KOPT-K1 (cell line): ENCODE measurements around the gene CRTC3.
"Not testable (repeated sequence)": the region's sequence is repeated elsewhere in the genome, so short reads cannot be mapped to it uniquely, and the experiment has no call there.

Experiments used
- H3K27ac ChIP-seq: fragments of 200-600 bp; sonication (generic); 2 replicates; pipeline ENCODE4 v1.5.1; 2016; ENCODE audit warnings: antibody characterized with exemption, mild to moderate bottlenecking, low read depth, low read length; ENCODE audit not compliant: poor library complexity, severe bottlenecking
- H3K36me3 ChIP-seq: fragments of 200-600 bp; sonication (generic); 2 replicates; pipeline ENCODE4 v1.5.1; 2017; ENCODE audit warnings: antibody characterized with exemption, mild to moderate bottlenecking, low read length, moderate library complexity; ENCODE audit not compliant: insufficient read depth
- H3K9me3 ChIP-seq: fragments of 200-600 bp; sonication (generic); 2 replicates; pipeline ENCODE4 v1.5.1; 2017; ENCODE audit warnings: antibody characterized with exemption, low read length, mild to moderate bottlenecking; ENCODE audit not compliant: insufficient read depth, poor library complexity, severe bottlenecking

The CRTC3 gene

DNA sequence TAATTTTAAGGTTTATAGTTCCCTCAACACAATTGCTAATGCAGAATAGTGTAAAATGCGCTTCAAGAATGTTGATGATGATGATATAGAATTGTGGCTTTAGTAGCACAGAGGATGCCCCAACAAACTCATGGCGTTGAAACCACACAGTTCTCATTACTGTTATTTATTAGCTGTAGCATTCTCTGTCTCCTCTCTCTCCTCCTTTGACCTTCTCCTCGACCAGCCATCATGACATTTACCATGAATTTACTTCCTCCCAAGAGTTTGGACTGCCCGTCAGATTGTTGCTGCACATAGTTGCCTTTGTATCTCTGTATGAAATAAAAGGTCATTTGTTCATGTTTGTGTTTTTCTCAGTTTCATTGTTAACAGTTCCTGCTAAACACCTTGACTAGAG, 27.8 kb upstream of the CRTC3 start:
- no peak overlapping the region for H3K27ac ChIP-seq
- peaks cover 54% of the 10 kb centered on the region for H3K36me3 ChIP-seq

DNA sequence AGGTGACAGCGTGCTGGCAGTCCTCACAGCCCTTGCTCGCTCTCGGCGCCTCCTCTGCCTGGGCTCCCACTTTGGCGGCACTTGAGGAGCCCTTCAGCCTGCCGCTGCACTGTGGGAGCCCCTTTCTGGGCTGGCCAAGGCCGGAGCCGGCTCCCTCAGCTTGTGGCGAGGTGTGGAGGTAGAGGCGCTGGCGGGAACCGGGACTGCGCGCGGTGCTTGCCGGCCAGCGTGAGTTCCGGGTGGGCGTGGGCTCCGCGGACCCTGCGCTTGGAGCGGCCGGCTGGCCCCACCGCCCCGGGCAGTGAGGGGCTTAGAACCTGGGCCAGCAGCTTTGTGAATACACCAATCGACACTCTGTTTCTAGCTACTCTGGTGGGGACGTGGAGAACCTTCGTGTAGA, 18.9 kb upstream of the CRTC3 start:
- not testable (repeated sequence) for H3K27ac ChIP-seq, H3K36me3 ChIP-seq

More for the DNA sequence above, 27.8 kb upstream of the CRTC3 start:
- H3K9me3 ChIP-seq, result no peaks in the 10 kb centered on the region

DNA sequence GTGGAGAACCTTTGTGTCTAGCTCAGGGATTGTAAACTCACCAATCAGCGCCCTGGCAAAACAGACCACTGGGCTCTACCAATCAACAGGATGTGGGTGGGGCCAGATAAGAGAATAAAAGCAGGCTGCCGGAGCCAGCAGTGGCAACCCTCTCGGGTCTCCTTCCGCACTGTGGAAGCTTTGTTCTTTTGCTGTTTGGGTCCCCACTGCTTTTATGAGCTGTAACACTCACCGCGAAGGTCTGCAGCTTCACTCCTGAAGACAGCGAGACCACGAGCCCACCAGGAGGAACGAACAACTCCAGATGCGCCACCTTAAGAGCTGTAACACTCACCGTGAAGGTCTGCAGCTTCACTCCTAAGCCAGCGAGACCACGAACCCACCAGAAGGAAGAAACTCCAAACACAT, 18.5 kb upstream of the CRTC3 start:
- not testable (repeated sequence) for H3K36me3 ChIP-seq, H3K9me3 ChIP-seq, H3K27ac ChIP-seq

More for the DNA sequence above, 18.9 kb upstream of the CRTC3 start:
- not testable (repeated sequence) for H3K9me3 ChIP-seq

DNA sequence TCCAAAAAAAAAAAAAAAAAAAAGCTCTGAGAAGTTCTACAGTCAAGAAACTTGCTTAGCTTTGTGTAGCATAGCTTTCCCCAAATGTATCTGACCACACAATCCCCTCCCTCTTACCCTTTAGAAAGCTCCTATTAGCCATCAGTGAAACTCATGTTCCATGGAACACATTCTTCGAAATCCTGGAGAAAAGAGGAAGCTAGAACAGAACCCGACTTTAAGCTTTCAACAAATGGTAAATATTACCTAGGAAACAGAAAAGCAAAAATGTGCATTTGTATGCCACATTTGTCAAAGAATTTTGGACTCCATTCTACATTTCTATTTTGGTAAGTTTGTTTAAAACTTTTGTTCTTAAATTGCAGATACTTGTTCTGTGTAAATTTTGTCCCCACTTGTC, 17.4 kb upstream of the CRTC3 start:
- Histone ChIP-seq H3K36me3 (no peaks in the 10 kb centered on the region), H3K27ac (no peak overlapping the region), H3K9me3 (peaks cover 9% of the 10 kb centered on the region)

DNA sequence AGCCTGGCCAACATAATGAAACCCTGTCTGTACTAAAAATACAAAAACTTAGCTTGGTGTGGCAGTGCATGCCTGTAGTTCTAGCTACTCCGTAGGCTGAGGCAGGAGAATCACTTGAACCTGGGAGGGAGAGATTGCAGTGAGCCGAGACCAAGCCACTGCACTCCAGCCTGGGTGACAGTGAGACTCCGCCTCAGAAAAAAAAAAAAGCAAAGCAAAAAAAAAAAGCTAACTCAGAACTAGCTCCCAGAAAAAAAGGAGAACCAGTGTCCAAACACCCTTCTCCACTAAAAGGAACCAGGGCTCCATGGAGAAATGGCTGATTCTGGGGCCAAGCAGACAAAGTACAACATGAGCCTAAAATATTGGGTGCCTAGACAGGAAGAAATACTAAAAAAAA, 16.7 kb upstream of the CRTC3 start:
- Histone ChIP-seq H3K27ac (no peak overlapping the region), H3K36me3 (no peaks in the 10 kb centered on the region), H3K9me3 (peaks cover 9% of the 10 kb centered on the region)

DNA sequence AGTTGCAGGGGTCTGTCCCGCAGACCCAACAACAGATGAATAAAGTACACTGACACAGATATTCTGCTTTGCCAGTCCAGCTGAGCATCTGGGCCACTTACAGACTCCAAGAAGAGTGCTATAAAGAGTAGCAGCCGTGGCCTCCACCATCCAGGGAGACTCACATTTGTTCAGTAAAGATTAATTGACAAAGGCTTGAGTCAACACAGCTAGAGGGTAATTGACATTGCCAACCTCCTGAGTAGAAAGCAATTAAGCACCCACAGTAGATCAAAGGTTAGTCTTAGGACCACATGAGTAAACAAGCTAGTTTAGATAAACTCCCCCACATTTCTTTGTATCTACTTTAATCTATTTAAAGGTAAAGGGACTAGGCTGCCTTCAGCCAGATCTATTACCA, 16.3 kb upstream of the CRTC3 start:
- no peak overlapping the region for H3K27ac ChIP-seq
- H3K36me3 ChIP-seq, result no peaks in the 10 kb centered on the region
- H3K9me3 ChIP-seq, result peaks cover 9% of the 10 kb centered on the region

DNA sequence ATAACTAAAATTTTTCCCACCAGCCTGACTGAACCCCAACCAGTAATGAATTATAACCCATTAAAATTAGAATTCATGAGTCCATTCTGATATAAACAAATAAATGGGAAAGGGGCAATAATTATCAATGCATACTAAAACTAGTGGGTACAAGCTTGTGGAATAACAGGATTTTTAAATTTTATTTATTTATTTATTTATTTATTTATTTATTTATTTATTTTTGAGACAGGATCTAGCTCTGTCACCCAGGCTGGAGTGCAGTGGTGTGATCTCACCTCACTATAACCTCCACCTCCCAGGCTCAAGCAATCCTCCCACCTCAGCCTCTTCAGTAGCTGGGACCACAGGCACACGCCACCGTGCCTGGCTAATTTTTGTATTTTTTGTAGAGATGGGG, 15.8 kb upstream of the CRTC3 start:
- not testable (repeated sequence) for H3K36me3 ChIP-seq, H3K9me3 ChIP-seq, H3K27ac ChIP-seq

DNA sequence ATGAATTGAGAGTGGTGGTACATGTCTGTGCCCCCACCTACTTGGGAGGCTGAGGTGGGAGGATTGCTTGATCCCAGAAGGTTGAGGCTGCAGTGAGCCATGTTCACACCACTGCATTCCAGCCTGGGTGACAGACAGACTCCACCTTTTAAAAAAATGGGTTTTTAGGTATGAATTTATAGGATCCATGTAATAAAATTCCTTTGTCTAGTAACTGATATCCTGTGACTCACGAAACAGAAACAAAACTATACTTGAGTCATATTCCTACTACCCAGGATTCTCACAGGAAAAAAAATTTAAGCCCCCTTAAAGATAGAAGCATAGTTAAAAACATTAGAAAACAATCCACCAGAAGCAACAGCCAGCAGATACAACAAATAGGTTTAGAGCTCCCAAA, 10.0 kb upstream of the CRTC3 start:
- H3K27ac ChIP-seq, result no peak overlapping the region
- no peaks in the 10 kb centered on the region for H3K9me3 ChIP-seq

DNA sequence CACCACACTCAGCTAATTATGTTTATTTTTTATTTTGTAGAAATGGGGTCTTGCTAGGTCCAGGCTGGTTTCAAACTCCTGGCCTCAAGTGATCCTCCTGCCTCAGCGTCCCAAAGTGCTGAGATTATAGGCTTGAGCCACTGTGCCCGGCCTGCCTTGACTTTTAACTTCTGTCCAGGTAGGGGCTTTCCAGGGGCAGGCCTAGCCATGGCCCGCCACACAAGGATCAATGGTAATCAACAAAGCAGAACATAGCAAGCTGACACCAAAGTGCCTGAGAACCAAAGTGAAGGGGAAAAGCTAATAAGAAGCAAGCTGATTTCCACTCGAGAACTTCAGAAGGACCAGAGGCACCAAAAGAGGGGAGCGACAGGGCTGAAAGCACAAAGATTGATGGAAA, 9.4 kb upstream of the CRTC3 start:
- no peak overlapping the region for H3K27ac ChIP-seq
- no peaks in the 10 kb centered on the region for H3K36me3 ChIP-seq
- H3K9me3 ChIP-seq, result no peaks in the 10 kb centered on the region

More for the DNA sequence above, 10.0 kb upstream of the CRTC3 start:
- H3K36me3 ChIP-seq, result no peaks in the 10 kb centered on the region

DNA sequence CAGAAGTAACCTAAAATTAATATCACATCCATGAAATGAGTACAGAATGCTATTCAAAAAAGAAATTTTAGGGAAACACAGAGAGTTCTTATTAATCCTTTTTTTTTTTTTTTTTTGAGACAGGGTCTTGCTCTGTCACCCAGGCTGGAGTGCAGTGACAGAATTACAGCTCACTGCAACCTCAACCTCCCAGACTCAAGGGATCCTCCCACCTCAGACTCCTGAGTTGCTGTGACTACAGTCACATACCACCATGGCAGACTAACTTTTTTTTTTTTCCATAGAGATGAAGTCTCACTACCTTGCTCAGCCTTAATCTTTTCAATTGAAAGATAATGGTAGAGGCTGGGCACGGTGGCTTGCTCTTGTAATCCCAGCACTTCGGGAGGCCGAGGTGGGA, 6.3 kb upstream of the CRTC3 start:
- Histone ChIP-seq H3K9me3 (no peaks in the 10 kb centered on the region), H3K36me3 (no peaks in the 10 kb centered on the region), H3K27ac (no peak overlapping the region)

DNA sequence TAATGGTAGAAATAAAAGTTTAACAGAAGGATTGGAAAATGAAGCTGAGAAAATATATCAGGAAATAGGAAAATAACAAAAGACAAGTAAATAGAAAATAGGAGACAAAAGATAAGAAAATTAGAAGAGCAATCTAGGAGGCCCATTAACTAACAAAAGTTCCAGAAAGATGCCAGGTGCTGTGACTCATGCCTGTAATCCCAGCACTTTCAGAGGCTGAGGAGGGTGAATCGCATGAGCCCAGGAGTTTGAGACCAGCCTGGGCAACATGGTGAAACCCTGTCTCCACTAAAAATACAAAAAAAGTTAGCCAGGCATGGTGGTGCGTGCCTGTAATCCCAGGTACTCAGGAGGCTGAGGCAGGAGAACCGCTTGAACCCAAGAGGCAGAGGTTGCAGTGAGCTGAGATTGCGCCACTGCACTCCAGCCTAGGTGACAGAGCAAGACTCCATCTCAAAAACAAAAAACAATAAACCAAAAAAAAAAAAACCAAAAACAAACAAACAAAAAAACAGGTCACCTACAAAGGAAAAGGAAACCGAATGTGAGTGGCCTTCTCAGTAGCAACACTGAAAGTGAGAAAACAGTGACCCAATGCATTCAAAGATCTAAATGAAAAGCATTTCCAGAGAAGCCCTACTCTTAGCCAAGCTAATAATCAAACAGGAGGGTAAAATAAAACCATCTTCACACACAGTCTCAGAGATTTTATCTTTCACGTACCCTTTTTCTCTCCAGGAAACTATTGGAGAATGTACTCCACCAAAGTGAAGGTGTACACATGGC, 5.5 kb upstream of the CRTC3 start:
- H3K36me3 ChIP-seq, H3K27ac ChIP-seq, H3K9me3 ChIP-seq: not testable (repeated sequence)

DNA sequence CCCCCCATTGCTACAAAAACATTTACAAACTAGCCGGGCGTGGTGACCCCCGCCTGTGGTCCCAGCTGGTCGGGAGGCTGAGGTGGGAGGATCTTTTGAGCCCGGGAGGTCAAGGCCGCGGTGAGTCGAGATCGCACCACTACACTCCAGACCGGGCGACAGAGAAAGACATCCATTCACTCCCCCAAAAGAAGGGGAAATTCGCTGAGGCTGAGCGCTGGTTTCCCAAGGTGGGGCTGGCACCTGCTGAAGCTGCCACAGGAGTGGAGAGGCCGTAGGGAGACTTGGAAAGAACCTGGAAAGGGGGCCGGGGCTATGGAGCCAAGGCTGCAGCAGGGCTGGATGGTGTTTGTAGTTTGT, 732 bp upstream of the CRTC3 start:
- Histone ChIP-seq H3K9me3 (no peaks in the 10 kb centered on the region), H3K27ac (no peak overlapping the region), H3K36me3 (no peaks in the 10 kb centered on the region)

DNA sequence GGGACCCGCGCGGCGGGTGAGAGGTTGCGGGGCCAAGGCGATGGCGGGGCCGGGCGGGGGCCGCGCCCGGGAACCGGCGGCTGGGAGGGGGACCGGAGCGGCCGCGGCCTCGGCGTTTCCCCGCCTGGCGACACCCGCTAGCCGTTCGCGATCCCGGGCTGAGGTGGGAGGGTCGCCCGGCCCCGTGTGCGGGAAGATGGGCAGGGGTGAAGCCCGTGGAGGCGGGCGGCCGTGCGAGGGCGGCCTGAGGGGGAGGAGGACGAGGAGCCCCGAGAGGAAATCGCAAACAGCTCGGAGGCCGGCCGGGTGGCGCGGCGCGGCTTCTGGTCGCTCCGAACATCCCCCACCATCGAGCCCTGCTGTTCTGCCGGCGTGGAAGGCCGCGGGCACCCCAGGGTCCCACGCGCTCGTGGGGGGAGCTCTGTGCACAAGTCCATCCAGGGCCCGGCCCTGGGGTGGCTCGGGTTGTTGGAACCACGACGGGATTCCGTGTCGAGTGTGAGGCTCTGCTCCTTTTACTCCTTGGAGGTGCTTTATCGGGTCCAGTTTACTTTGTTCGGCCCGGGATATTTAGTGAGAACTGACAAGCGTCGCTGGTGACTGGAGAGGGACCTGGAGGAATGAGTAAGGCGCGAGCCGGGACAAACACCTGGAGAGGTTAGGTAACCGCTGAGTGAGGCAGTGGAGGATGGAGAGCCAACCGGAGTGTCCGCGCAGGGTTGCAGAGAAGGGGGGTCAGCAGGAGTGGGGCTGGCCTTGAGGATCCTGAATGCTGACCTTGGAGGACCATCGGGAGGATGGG, 728 bp downstream of the CRTC3 start:
- Histone ChIP-seq H3K27ac (peak overlapping the region; percentile 77), H3K9me3 (no peaks in the 10 kb centered on the region), H3K36me3 (no peaks in the 10 kb centered on the region)

DNA sequence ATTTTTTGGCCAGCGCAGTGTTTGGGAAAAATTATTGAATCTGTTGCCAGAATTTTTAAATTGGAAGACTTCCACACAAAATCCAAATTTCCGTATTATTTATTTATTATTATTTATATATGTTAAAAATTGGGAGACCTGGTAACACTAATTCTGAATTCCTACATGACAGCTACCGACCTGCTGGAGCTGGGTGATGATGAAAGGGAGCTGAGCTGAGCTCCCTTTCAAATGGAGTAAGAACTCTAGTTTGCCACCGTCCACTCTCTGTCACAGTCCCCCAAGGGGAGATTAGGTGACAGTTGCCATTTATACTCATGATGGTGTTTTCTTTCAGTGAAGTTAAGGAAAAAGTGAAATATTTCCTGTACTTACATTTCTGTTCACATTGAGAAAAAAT, 1.4 kb downstream of the CRTC3 start:
- Histone ChIP-seq H3K9me3 (no peaks in the 10 kb centered on the region), H3K36me3 (no peaks in the 10 kb centered on the region), H3K27ac (no peak overlapping the region)

DNA sequence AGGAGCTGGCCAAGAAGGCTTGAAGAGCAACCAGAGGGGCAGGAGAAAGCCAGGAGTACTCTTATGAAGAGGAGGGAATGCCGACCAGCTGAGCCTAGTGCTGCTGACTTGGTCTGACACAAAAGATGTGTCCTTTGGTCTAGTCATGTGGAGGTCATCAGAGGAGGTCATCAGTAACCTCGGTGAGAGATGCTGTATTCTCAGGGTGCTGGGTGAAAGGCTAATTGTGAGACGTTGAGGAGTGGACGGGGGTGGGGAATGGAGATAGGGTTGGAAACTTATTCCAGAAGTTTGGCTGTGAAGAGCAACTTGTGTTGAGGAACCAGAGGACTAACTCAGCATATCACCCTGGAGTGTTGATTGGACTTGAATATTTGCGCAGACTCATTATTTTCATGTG, 5.5 kb downstream of the CRTC3 start:
- Histone ChIP-seq H3K9me3 (no peaks in the 10 kb centered on the region), H3K36me3 (no peaks in the 10 kb centered on the region), H3K27ac (no peak overlapping the region)

DNA sequence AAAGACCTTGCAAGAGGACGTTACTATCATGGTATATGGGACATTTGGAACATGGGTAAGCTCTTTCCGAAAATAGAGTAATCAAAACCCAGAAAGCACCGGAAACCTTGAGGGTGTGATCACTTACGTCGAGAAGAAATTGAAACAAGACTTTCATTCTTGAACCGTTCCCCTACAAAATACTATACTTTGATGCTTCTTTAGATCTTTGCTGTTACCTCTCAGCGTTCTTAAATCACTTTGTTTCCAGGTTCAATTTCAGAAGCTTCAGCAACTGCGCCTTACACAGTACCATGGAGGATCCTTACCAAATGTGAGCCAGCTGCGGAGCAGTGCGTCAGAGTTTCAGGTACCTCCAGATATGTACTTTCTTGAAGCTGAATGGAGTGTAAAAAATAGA, 10.1 kb downstream of the CRTC3 start:
- Histone ChIP-seq H3K27ac (peak overlapping the region; percentile 48), H3K36me3 (peaks cover 23% of the 10 kb centered on the region), H3K9me3 (no peaks in the 10 kb centered on the region)
